IPS-NIHi7 (cell line): ENCODE measurements around the gene ZNF608.

ENCODE experiments used
- DNase-seq: peaks from one replicate; pipeline ENCODE4 v3.0.0; 2012; ENCODE audit warnings: mixed read lengths; ENCODE audit errors: extremely low spot score

The ZNF608 gene

GRCh38 chr5:124737651-124738050 is 8.8 kb downstream of the ZNF608 start:
- no peak for DNase-seq

GRCh38 chr5:124736805-124737188 is 9.6 kb downstream of the ZNF608 start:
- no peak for DNase-seq

- no peak for DNase-seq
These were observed 10.2 kb downstream of the ZNF608 start for GRCh38 chr5:124736082-124736804.

DNA sequence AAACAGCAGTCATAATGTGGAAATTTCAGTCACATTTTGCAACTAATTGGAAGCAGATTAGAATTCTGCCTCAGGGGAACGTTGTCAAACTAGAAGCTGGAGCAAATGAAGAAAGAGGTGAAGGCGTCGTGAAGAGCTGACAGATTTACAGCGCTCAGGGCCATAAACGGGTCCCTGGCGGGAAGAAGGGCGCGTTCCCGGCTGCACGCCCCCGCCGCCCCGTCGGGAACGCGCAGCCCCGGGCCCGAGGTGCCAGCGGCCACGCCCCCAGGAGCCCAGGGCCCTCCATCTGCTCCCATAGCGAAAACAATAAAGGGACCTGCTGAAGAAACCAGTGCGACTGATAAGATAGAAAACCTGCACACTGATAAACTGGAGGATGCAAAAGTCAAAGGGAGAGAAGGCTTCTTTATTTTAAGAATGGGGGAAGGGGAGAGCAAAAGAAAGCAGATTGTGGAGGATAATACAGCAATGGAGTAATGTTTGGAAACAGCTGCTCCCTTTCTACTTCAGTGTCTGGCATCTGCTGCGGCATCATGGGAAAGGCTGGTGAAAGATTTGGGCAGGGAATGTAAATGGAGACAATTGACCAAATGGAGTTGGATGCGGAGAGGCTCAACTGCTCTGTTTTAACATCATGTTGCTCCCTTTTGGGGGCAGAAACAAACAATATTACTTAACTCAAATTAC is 11.1 kb downstream of the ZNF608 start:
- DNase-seq, result peak; percentile 89

DNA sequence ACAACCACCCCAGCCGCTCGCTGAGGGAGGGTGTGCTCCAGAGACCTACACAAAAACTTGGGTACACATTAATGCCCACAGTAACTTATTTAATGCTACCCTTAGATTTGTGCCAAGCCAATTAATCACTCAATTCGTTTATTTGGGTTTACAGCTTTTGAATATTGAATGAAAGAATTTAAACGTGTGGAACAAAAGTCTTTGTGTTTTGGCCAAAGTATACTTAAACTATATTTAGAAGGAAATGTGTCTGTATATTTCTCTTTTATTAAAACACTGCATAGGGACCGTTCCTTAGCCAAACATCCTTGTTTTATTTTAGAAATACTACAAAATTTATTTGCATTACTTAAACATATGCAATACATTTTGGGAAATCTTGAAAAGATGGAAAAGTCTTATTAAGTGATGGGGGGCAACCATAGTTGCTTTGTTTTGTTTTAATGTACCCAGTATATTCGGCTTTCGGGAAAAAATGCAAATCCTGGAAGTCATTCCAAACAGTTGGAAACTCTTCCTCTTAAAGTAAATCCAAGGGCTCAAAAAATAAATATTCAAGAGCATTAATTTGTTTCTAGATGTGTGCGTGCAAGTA is 11.8 kb downstream of the ZNF608 start:
- no peak for DNase-seq

DNA sequence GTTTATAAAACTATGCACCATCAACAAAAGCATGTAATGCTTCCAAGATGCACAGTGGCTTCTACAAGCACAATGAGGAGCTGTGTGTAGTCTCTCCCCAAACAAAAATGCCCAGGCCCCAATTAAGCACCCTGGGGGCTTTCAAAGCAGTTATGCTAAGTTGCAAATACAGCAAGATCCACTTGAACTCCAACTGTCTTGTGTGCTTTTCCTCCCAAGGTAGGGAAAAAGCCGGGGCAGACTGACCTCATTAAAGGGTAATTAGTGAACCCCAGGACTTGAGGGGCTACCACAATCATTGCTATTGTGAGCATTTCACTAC is 13.1 kb downstream of the ZNF608 start:
- no peak for DNase-seq

GRCh38 chr5:124732428-124733328 is 13.8 kb downstream of the ZNF608 start:
- no peak for DNase-seq

DNA sequence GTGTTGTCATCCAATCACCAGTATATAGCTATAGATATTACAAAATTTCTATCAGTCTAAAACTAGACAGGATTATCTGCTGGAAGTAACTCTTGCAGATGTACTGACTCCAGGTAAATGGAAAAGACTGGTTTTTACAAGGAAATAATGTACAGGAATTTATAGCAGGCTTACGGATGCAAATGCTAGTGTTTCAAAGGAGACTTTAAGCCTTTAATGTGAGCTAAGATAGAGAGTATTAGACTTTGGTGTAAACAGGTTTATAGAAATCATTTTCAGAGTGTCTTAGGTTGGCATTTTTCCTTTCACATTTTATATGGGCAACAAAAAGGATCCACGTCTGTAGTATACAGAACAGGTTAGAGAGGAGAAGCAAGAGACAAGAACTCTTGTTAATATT is 16.1 kb downstream of the ZNF608 start:
- DNase-seq, result no peak

DNA sequence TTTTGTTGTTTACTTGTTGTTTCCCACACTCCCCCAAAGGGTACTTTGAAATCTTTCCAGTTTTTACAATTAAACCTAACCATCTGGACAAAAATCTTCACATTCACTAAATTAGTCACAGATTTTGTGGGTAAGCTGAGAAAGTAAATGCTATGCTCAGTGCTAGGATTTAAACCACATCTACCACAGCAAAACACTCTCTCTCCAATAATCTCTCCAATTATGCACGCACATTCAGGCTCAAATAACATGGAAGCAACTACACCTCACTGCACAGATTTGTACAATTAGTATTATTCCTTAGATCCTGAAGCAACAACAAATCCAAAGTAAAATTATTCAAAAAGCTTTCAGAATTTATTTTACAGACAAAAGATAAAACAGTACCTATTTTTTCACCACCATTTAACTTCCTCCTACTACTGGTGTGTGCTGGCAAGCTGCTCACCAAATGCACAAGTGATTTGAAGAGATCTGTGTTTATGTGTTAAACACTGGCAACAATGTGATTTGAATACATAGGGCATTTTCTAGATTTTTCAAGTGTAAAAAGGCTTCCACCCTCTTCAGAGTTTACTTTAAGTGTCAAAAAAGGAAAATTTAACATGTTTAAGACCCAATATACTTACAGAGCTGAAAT is 16.6 kb downstream of the ZNF608 start:
- DNase-seq, result no peak

- DNase-seq, result no peak
These were observed 17.5 kb downstream of the ZNF608 start for GRCh38 chr5:124728968-124729332.

- DNase-seq, result no peak
These were observed 18.0 kb downstream of the ZNF608 start for GRCh38 chr5:124728331-124728967.

GRCh38 chr5:124726631-124727362 is 19.6 kb downstream of the ZNF608 start:
- no peak for DNase-seq

GRCh38 chr5:124725622-124726258 is 20.7 kb downstream of the ZNF608 start:
- no peak for DNase-seq

- DNase-seq, result no peak
These were observed 21.4 kb downstream of the ZNF608 start for GRCh38 chr5:124725040-124725434.

- no peak for DNase-seq
These were observed 21.9 kb downstream of the ZNF608 start for GRCh38 chr5:124724357-124725039.

- DNase-seq, result no peak
These were observed 25.2 kb downstream of the ZNF608 start for GRCh38 chr5:124721229-124721735.

DNA sequence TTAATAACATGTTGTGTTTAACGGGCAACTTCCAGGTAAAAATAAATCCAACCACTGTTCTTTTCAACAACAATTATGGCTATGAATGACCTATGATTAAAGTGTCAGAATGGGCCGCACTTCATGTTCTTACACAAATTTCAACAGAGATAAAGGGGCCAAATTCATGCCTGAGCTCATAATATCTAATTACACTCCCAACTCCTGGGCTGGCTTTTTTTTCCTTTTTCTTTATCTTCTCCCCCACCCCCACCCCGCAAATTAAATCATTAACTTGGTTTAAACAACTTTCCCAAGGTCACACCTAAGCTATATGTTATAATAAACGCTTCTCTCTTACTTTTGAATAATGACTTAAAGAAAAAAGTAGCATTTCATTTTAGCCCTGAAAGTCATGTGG is 25.8 kb downstream of the ZNF608 start:
- DNase-seq, result no peak

DNA sequence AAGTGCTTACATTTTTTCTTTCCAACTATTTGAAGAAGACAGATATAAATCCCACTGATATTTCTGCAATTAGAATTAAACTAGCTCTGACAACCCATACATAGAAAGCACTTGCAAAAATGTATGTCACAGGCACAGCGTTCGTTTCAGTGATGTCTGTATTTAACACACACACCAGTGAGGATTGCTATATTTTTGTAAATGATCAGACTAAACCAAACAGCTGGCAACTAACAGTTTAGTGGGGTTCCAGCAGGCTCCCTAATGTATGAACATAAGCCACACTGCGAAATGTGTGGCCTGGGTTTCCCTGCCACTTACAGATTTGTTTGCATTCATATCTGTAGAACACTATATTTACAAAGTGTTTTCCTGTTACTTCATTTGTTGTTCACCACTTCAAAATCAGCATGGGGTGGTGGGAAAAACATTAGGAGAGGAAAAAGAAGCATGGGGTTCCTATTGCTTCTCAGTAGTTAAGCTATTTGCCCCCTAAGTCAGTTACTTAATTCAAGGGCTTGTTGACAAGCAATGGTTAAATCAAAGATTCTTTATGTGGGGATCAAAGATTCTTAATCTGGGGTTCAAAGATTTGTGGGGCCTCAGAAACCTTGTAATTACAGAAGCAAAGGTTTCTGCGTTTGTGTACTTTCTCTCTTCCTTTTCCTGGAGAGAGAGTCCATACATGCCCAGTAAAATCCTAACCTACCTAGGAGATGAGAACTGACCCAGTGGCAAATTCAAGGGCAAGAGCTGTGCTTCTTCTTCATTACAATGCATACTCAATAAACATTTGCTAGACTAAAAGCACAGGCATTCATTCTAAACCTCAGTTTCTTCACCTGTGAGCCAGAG is 27.1 kb downstream of the ZNF608 start:
- no peak for DNase-seq
